Measurements from ENCODE around the gene C3orf20. TPM values are rescaled to one million over a fixed set of nuclear protein-coding genes. Genes with fewer than 3 reads are reported as not detected.

Gene C3orf20
- total and polyA plus RNA-seq, 9 of the 15 experiments (the other 6 are each of a cell fraction or from before 2014, with no cell fraction given): 0.04 TPM; not detected in 8

- TF ChIP-seq ZNF75A (CRISPR knock-in tag; IDR thresholded peaks at IDR 0.05) (no peak), SMAD4 (CRISPR knock-in tag; conservative IDR thresholded peaks at IDR 0.05) (no peak)
Measured at GRCh38 chr3:14636496-14637087, 38.3 kb upstream of the C3orf20 start (continued).

- intact Hi-C loops (cut with micrococcal nuclease): no loop called here
- WGBS (ENCODE audit: insufficient coverage, low coverage, missing lambda C conversion rate): 1% methylated on average over 10 of the region's 10 CpGs
Measured at GRCh38 chr3:14640157-14640562, 34.8 kb upstream of the C3orf20 start.

More at GRCh38 chr3:14640157-14640562, 34.8 kb upstream of the C3orf20 start:
- peak; percentile 55 for ATAC-seq
- H3K9ac ChIP-seq (ENCODE audit: insufficient read depth in 1 of 2, low read depth in 2 of 2, low read length in 2 of 2): no peak overlapping the region
- H3K4me3 ChIP-seq: no peak overlapping the region
- in situ Hi-C loops (cut with MboI): no loop called here
- H3K4me1 ChIP-seq (replicated peaks in 1 of 2; ENCODE audit: control insufficient read depth in 2 of 2, insufficient read depth in 2 of 2, low read length in 2 of 2): no peaks in the 10 kb centered on the region
- H4K20me1 ChIP-seq (replicated peaks; ENCODE audit: control insufficient read depth, insufficient read depth, low read length): peaks cover 4% of the 10 kb centered on the region; the same call in 1 of the 2 replicates
- peak overlapping the region; percentile 33; the same call in 1 of the 2 replicates for H3K4me2 ChIP-seq (ENCODE audit: insufficient read depth, low read length)
- H3K9me3 ChIP-seq (replicated peaks; ENCODE audit: control insufficient read depth, insufficient read depth, low read depth, low read length): no peaks in the 10 kb centered on the region
- POLR2A ChIA-PET: no interaction called here
- H3K9me1 ChIP-seq (ENCODE audit: control insufficient read depth, insufficient read depth, low read length): no peaks in the 10 kb centered on the region
- FAIRE-seq: no peak
- DNase-seq (ENCODE audit: extremely low read depth in 1 of 4, low spot score in 3 of 4): peak in 1 of 4 experiments; percentile 32
- peaks cover 46 to 56% of the 10 kb centered on the region in 2 experiments for H3K27me3 ChIP-seq (ENCODE audit: control insufficient read depth in 2 of 2, insufficient read depth in 2 of 2, low read length in 2 of 2)
- H3K36me3 ChIP-seq (ENCODE audit: control insufficient read depth, insufficient read depth, low read length): no peaks in the 10 kb centered on the region
- H2AFZ ChIP-seq (ENCODE audit: low read depth, low read length): no peak overlapping the region
- CTCF ChIA-PET (ENCODE audit: low intra/inter-chr PET ratio): no interaction called here
- H3K79me2 ChIP-seq (ENCODE audit: control insufficient read depth, insufficient read depth, low read length): no peaks in the 10 kb centered on the region
- no TSS peak for BruUV-seq (replicated peaks)
- no peak overlapping the region for H3K27ac ChIP-seq (ENCODE audit: extremely low read depth, low read depth, low read length)
- TF ChIP-seq ELF4 (CRISPR knock-in tag; IDR thresholded peaks at IDR 0.05) (no peak), EP400 (IDR thresholded peaks at IDR 0.05) (no peak), CGGBP1 (CRISPR knock-in tag; IDR thresholded peaks at IDR 0.05) (no peak), NFE2 (IDR thresholded peaks at IDR 0.05; ENCODE audit: low read depth) (peak; percentile 52; the same call in 1 of the 2 replicates), NBN (IDR thresholded peaks at IDR 0.05; ENCODE audit: low read depth) (no peak), FOSL1 (tag; conservative IDR thresholded peaks at IDR 0.05) (peak; percentile 80), ATF3 (IDR thresholded peaks at IDR 0.05) (peak; percentile 60; the same call in 1 of the 2 replicates), ATF3 (CRISPR knock-in tag; conservative IDR thresholded peaks at IDR 0.05) (no peak), CREM (IDR thresholded peaks at IDR 0.05; ENCODE audit: low read depth) (0 out of 2 replicates have a peak, but pooled peaks have one; percentile 32), JUND (IDR thresholded peaks at IDR 0.05; ENCODE audit: borderline replicate concordance, low read depth, low read length) (peak; percentile 58; the same call in 1 of the 2 replicates), JUND (tag; IDR thresholded peaks at IDR 0.05; ENCODE audit: borderline replicate concordance, low read depth, low read length) (peak; percentile 59; the same call in 2 of the 3 replicates), TOE1 (IDR thresholded peaks at IDR 0.05; ENCODE audit: borderline replicate concordance) (no peak), TOE1 (CRISPR knock-in tag; IDR thresholded peaks at IDR 0.05; ENCODE audit: borderline replicate concordance, low read depth) (0 out of 2 replicates have a peak, but pooled peaks have one; percentile 66), NELFE (IDR thresholded peaks at IDR 0.05; ENCODE audit: insufficient read depth, insufficient read length) (no peak), EGR1 (conservative IDR thresholded peaks at IDR 0.05) (0 out of 2 replicates have a peak, but pooled peaks have one; percentile 9)
